Activated CD8-positive, alpha-beta memory T cell treated with anti-CD3 and anti-CD28 coated beads for 36 hours (primary cell): Measurements from ENCODE around the gene SUGCT. TPM values are rescaled to one million over a fixed set of nuclear protein-coding genes. Genes with fewer than 3 reads are reported as not detected.
"Not testable (repeated sequence)": the region's sequence is repeated elsewhere in the genome, so short reads cannot be mapped to it uniquely, and the experiment has no call there.

ENCODE experiments used
- CTCF ChIA-PET: fragments of 350-600 bp; sonication (Branson Sonifier 250); formaldehyde crosslinking; loops from one replicate; lab custom pipeline; 2021; ENCODE audit warnings: antibody characterized with exemption; lab: Charles Lee
- POLR2A ChIA-PET: fragments of 350-600 bp; sonication (Branson Sonifier 250); formaldehyde crosslinking; loops from one replicate; lab custom pipeline; 2021; ENCODE audit warnings: antibody characterized with exemption; lab: Charles Lee
- total RNA-seq, 2 experiments: library from RNA; stranded (reverse); gene quantifications; one replicate each; pipeline ENCODE4 v1.2.3, GENCODE V29; 2021

The SUGCT gene
- total RNA-seq, 2 experiments from 2014 or later = 1.1 to 1.3 TPM

DNA sequence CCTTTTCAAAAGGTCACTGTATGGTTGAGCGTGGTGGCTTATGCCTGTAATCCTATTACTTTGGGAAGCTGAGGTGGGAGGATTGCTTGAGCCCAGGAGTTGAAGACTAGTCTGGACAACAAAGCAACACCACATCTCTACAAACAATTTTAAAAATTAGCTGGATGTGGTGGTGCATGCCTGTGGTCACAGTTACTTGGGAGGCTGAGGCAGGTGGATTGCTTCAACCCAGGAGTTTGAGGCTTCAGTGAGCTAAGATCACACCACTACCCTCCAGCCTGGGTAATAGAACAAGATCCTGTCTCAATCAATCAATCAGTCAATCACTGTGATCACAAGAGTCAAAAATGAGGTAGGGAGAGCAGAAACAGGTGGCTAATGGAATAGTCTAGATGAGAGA, 97.0 kb downstream of the SUGCT start:
- POLR2A ChIA-PET = no interaction called here
- CTCF ChIA-PET = no interaction called here

DNA sequence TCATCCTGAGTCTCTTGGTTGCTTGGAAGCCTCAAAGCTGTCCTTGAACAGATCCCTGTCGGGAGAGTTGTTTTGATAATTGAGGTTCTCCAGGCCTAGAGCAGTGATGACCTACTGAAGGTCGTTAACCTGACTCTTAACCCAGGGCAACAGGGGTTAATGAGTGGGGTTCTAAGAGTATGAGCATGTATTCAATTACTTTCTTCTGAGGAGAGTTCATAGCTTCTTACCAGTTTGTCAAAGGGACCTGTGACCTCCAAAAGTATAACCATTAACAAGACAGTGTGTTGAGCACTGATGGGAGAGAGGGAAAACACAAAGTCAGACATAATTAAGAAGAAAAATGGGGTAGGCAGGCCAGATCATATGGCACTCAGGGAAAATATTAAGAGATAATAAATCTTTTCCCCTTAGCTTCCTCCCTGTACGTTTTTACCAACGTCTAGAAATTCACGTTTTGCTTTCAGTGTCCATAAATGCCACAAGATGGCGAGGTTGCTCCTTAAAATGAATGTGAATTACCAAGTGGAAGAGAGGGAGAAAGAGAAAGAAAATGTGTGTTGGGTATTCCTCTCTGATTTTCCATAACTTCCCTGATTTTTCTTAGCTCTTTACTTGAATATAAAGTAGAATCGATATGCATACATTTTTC, 97.6 kb downstream of the SUGCT start:
- POLR2A ChIA-PET = no interaction called here
- CTCF ChIA-PET = no interaction called here

DNA sequence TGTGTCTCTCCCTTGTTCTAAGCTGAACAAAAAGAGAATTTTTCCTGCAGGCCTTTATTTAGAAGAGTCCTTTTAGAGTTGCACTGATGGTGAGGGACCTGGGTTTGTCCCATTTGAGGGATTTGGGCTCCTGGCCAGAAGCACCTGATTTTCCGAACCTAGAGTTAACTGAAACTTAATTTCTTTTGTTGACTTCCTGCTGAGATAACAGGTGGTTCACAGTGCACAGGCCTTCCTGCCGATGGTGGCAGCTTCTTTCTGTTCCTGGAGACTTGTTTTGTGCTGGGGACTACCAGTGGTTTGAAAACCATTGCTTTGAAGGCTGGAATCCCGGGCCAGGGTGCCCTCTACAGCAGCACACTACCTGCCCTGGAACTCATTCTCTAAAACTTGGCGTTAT, 99.2 kb downstream of the SUGCT start:
- CTCF ChIA-PET = no interaction called here
- POLR2A ChIA-PET = no interaction called here

GRCh38 chr7:40234666-40235065, 99.9 kb downstream of the SUGCT start:
- POLR2A ChIA-PET = no interaction called here
- CTCF ChIA-PET = no interaction called here

GRCh38 chr7:40237731-40238130, 102.9 kb downstream of the SUGCT start:
- CTCF ChIA-PET = no interaction called here

GRCh38 chr7:40239755-40240303, 105.0 kb downstream of the SUGCT start:
- ChIA-PET POLR2A (no interaction called here), CTCF (no interaction called here)

More at GRCh38 chr7:40237731-40238130, 102.9 kb downstream of the SUGCT start:
- POLR2A ChIA-PET = no interaction called here

DNA sequence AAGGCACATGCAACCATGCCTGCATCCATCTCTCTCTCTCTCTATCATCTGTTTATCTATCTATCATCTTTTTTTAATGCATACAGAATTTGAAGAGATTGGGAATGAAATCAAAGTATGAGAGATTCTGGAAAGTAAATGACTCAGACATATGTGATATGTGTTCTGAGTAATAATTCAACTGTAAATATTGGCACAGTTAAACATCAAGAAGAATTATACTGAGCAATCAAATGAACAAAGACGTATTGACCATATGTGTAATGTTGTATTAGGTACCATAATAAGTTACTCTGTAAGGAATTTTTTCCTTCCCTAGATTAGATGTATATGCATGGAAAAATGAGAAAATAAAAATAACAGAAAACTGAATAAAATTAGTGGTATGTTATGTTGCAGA, 108.3 kb downstream of the SUGCT start:
- CTCF ChIA-PET = no interaction called here
- POLR2A ChIA-PET = no interaction called here

DNA sequence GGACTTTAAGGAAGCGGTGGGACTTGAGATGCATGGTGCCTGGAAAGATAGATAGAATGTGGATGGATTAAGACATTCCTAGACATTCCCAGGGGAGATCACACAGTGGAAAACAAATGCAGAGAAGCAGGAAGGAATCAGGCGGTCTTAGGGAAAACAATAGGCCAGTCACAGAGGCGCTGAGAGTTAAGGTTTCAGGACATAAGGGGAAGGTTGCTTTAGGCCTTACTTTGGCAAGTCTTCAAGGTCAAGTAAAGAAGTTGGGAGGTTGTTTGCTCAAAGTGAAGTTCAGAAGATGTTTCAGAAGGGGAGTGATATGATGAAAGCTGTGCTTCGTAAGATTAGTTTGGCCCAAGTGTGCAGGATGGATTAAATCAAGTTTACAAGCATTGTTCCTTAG, 109.4 kb downstream of the SUGCT start:
- ChIA-PET POLR2A (no interaction called here), CTCF (no interaction called here)

DNA sequence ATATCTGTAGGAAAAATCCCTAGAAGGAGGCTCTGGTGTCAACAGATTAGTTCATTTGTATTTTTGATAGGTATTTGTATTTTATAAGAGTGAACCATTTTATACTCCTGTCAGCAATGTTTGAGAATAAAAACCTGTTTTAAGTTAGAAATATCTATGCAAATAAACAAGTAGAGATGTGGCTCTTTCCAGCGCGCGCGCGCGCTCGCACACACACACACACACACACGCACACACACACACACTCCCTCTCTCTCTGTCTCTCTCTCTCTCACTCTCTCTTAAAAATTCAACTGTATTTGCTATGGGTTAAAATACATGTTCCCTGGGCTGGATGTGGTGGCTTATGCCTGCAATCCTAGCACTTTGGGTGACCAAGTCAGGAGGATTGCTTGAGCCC, 113.9 kb downstream of the SUGCT start:
- ChIA-PET POLR2A (no interaction called here), CTCF (no interaction called here)

GRCh38 chr7:40253444-40253843, 118.6 kb downstream of the SUGCT start:
- POLR2A ChIA-PET, CTCF ChIA-PET: not testable (repeated sequence)

DNA sequence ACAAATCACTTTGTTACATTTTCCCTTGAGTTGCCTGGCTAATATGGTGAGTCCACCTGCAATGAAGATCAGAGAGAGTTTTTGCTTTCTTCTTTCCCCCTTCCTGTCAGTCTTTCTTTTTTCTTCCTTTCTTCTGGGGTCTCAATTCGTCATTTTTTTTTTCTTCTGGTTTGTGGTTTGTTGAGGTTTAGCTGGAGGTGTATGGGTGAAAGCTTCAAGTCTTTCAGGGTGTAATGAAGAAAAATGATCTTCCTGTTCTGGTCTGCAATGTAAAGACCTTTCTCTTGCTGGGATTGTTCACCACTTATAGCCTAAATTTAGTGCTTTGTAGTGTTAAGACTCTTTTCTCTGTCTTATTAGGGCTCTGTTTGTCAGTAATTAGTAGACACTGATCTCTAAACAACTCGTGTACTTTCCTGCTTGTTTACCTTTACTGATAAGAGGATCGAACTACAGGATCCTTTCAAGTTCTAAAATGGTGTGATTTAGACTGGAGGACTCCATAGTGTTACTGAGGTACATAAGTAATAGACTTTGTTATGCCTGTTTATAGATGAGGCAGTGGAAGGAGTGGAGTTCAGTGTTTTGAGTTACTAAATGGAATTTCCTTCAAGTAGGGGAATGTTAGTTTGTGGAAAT, 129.1 kb downstream of the SUGCT start:
- ChIA-PET POLR2A (no interaction called here), CTCF (no interaction called here)

DNA sequence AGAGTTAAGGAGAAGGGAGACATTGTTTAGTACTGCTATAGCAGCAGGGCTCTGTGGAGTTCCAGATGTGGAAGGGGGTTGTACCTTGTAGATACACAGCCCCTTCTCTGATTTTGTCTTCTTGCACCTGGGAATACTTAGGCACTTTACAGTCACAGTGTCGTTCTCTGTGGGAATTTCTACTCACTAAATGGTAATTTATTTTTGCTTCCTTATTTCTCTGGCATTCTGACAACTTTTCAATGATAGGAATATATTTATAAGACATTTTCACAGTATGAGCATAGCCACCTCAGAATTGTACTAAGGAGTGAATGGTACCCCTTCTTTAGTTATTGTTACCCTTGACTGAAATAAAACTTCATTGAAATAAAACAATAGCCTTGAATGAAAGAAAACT, 132.8 kb downstream of the SUGCT start:
- POLR2A ChIA-PET = no interaction called here
- CTCF ChIA-PET = no interaction called here

DNA sequence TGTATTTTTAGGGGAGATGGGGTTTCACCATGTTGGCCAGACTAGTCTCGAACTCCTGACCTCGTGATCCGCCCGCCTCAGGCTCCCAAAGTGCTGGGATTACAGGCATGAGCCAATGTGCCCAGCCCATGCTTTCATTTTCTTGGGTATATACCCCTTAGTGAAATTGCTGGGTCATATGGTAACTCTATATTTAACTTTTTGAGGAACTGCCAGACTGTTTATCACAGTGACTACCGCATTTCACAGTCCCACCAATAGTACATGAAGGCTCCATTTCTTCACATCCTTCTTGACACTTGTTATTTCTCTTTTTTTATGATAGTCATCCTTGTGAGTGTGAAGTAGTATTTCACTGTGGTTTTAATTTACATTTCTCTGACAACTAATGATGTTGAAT, 134.0 kb downstream of the SUGCT start:
- CTCF ChIA-PET, POLR2A ChIA-PET: not testable (repeated sequence)

GRCh38 chr7:40276061-40276460, 141.3 kb downstream of the SUGCT start:
- ChIA-PET POLR2A (no interaction called here), CTCF (no interaction called here)

- CTCF ChIA-PET = no interaction called here
- POLR2A ChIA-PET = no interaction called here
Observed at GRCh38 chr7:40279991-40280390, 145.2 kb downstream of the SUGCT start.

DNA sequence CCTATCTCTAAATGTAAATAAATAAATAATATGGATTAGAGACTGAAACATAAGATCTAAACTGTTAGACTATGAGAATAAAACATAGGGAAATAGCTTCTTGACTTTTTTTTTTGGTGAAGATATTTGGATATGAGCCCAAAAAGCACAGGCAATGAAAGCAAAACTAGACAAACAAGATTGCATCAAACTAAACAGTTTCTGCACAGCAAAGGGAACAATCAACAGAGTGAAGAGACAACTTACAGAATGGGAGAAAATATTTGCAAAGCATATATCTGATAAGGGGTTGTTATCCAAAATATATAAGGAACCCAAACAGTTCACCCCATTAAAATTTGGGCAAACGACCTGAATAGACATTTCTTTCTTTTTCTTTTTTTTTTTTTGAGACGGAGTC, 148.1 kb downstream of the SUGCT start:
- ChIA-PET CTCF (no interaction called here), POLR2A (no interaction called here)

GRCh38 chr7:40283391-40283790, 148.6 kb downstream of the SUGCT start:
- ChIA-PET CTCF (no interaction called here), POLR2A (no interaction called here)

DNA sequence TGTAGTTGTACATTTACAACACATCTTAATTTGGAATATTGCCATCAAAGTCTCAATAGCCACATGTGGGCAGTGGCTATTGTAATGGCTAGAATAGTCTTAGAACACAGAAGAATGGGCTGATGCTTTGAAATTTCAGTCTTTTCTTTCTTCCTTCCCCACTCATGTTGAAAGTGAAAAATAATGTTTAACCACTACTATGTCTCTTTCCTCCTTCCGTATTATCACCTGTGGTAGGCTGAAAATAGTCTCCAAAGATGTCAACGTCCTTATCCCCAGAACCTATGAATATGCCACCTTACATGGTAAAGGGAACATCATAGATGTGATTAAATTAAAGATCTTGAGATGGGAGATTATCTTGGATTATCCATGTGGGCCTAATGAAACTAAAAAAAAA, 154.0 kb downstream of the SUGCT start:
- CTCF ChIA-PET = no interaction called here

GRCh38 chr7:40297741-40298311, 163.0 kb downstream of the SUGCT start:
- POLR2A ChIA-PET = no interaction called here
- CTCF ChIA-PET = no interaction called here

More for the DNA sequence above, 154.0 kb downstream of the SUGCT start:
- POLR2A ChIA-PET = no interaction called here

DNA sequence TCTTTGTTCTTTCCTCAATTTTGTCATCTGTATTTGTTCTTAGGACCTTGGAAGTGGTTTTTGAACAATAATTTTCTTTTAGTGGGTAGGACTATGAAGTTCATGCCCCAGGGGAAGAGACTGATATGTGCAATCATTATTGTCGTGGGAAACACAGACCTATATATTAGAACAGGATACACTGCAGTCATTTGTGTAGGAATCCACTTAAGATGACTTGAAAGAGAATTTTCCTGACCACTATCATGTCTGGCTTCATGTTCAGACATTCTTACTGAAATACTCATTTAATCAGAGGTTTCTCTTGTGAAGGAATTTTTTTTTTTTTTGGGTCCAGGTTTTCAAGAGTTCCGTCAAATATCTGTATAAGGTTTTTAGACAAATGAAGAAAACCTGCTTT, 163.6 kb downstream of the SUGCT start:
- ChIA-PET POLR2A (no interaction called here), CTCF (no interaction called here)

DNA sequence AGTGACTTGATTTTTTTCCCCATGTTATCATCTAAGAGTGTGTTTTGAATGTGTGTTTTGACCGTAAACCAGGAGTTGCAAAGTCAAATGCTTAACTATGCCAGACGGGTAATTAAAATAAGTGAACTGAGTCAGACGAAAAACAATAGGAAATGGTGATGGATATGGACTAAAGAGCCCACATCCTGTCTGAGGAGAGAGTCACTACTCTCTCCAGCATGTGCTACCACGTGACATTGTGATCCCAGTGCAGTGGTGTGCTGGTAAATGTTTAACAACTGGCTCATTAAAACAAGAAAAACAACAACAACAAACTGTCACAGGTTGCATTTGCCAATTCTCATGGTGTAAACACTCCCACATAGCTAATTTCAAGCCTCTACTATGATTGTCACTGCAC, 164.3 kb downstream of the SUGCT start:
- POLR2A ChIA-PET = no interaction called here
- CTCF ChIA-PET = no interaction called here
